ENCODE data around the gene ZNF487. TPM values are rescaled to one million over a fixed set of nuclear protein-coding genes. Genes with fewer than 3 reads are reported as not detected.

ZNF487 gene
- total and polyA plus RNA-seq, 2 donors (not counting 1 experiment from before 2014, with no cell fraction given) = 4.0 TPM

- Histone ChIP-seq H3K36me3 (ENCODE audit: control insufficient read depth, insufficient read depth, low read length) (no peaks in the 10 kb centered on the region), H3K27me3 (ENCODE audit: control insufficient read depth, insufficient read depth, low read length) (no peaks in the 10 kb centered on the region), H3K79me2 (ENCODE audit: control insufficient read depth, insufficient read depth, low read length) (peaks cover 58% of the 10 kb centered on the region), H4K20me1 (ENCODE audit: control insufficient read depth, extremely low read depth, insufficient read depth, low read length) (peaks cover 2% of the 10 kb centered on the region), H3K4me2 (ENCODE audit: extremely low read depth, insufficient read depth, low read length) (peak overlapping the region; percentile 88), H3K4me3 (replicated peaks in 1 of 4; ENCODE audit: control extremely low read depth in 1 of 4, insufficient read depth in 1 of 4, low read depth in 3 of 4, low read length in 4 of 4) (peak overlapping the region; percentile 84 to 98 (median 88)), H3K4me1 (ENCODE audit: control insufficient read depth, extremely low read depth, insufficient read depth, low read length) (peaks cover 3% of the 10 kb centered on the region), H3K9me3 (ENCODE audit: control insufficient read depth, insufficient read depth, low read depth, low read length) (no peaks in the 10 kb centered on the region), H3K27ac (ENCODE audit: insufficient read depth, low read length) (peak overlapping the region; percentile 100), H2AFZ (ENCODE audit: low read length) (no peak overlapping the region), H3K9ac (ENCODE audit: insufficient read depth, low read length) (peak overlapping the region; percentile 99)
- TF ChIP-seq CTCF (conservative IDR thresholded peaks at IDR 0.05 in 1 of 2, IDR thresholded peaks at IDR 0.05 in 1 of 2; ENCODE audit: low read depth in 1 of 2, low read length in 2 of 2) (peak; percentile 45 to 46), EZH2 (IDR thresholded peaks at IDR 0.05; ENCODE audit: low read length, missing control alignments) (no peak)
- peak; percentile 90 to 91 for DNase-seq (ENCODE audit: low read depth in 2 of 2)
These were observed 29.2 kb upstream of the ZNF487 start for GRCh38 chr10:43407576-43408330.

GRCh38 chr10:43408331-43408709 lies 28.6 kb upstream of the ZNF487 start:
- H2AFZ ChIP-seq (ENCODE audit: low read length) = no peak overlapping the region
- peak overlapping the region; percentile 88 for H3K4me2 ChIP-seq (ENCODE audit: extremely low read depth, insufficient read depth, low read length)
- no peak for TF ChIP-seq EZH2 (IDR thresholded peaks at IDR 0.05; ENCODE audit: low read length, missing control alignments)
- TF ChIP-seq CTCF (conservative IDR thresholded peaks at IDR 0.05 in 1 of 2, IDR thresholded peaks at IDR 0.05 in 1 of 2; ENCODE audit: low read depth in 1 of 2, low read length in 2 of 2) = no peak
- H4K20me1 ChIP-seq (ENCODE audit: control insufficient read depth, extremely low read depth, insufficient read depth, low read length) = no peaks in the 10 kb centered on the region
- no peaks in the 10 kb centered on the region for H3K36me3 ChIP-seq (ENCODE audit: control insufficient read depth, insufficient read depth, low read length)
- peak overlapping the region; percentile 100 for H3K27ac ChIP-seq (ENCODE audit: insufficient read depth, low read length)
- peak overlapping the region; percentile 84 to 98 (median 88) for H3K4me3 ChIP-seq (replicated peaks in 1 of 4; ENCODE audit: control extremely low read depth in 1 of 4, insufficient read depth in 1 of 4, low read depth in 3 of 4, low read length in 4 of 4)
- H3K9ac ChIP-seq (ENCODE audit: insufficient read depth, low read length) = peak overlapping the region; percentile 99
- peaks cover 53% of the 10 kb centered on the region for H3K79me2 ChIP-seq (ENCODE audit: control insufficient read depth, insufficient read depth, low read length)
- DNase-seq (ENCODE audit: low read depth in 2 of 2) = no peak
- no peaks in the 10 kb centered on the region for H3K27me3 ChIP-seq (ENCODE audit: control insufficient read depth, insufficient read depth, low read length)
- H3K9me3 ChIP-seq (ENCODE audit: control insufficient read depth, insufficient read depth, low read depth, low read length) = no peaks in the 10 kb centered on the region
- peaks cover 3% of the 10 kb centered on the region for H3K4me1 ChIP-seq (ENCODE audit: control insufficient read depth, extremely low read depth, insufficient read depth, low read length)

GRCh38 chr10:43408710-43409384 lies 28.1 kb upstream of the ZNF487 start, which contains the start of gene HNRNPF:
TSS of gene HNRNPF (minus strand) at chr10:43409186. CDS start at chr10:43387884, 21,302 bp downstream.
- TF ChIP-seq CTCF (conservative IDR thresholded peaks at IDR 0.05 in 1 of 2, IDR thresholded peaks at IDR 0.05 in 1 of 2; ENCODE audit: low read depth in 1 of 2, low read length in 2 of 2) (no peak), EZH2 (IDR thresholded peaks at IDR 0.05; ENCODE audit: low read length, missing control alignments) (no peak)
- Histone ChIP-seq H4K20me1 (ENCODE audit: control insufficient read depth, extremely low read depth, insufficient read depth, low read length) (no peaks in the 10 kb centered on the region), H3K27me3 (ENCODE audit: control insufficient read depth, insufficient read depth, low read length) (no peaks in the 10 kb centered on the region), H3K27ac (ENCODE audit: insufficient read depth, low read length) (peak within 1 kb of the TSS; percentile 100), H3K9me3 (ENCODE audit: control insufficient read depth, insufficient read depth, low read depth, low read length) (no peaks in the 10 kb centered on the region), H3K4me3 (replicated peaks in 1 of 4; ENCODE audit: control extremely low read depth in 1 of 4, insufficient read depth in 1 of 4, low read depth in 3 of 4, low read length in 4 of 4) (peak within 1 kb of the TSS; percentile 84 to 98 (median 88)), H3K36me3 (ENCODE audit: control insufficient read depth, insufficient read depth, low read length) (no peaks in the 10 kb centered on the region), H3K9ac (ENCODE audit: insufficient read depth, low read length) (peak within 1 kb of the TSS; percentile 99), H2AFZ (ENCODE audit: low read length) (peak within 1 kb of the TSS; percentile 89), H3K4me1 (ENCODE audit: control insufficient read depth, extremely low read depth, insufficient read depth, low read length) (peaks cover 3% of the 10 kb centered on the region), H3K79me2 (ENCODE audit: control insufficient read depth, insufficient read depth, low read length) (peaks cover 47% of the 10 kb centered on the region), H3K4me2 (ENCODE audit: extremely low read depth, insufficient read depth, low read length) (peak within 1 kb of the TSS; percentile 98)
- peak; percentile 95 for DNase-seq (ENCODE audit: low read depth in 2 of 2)
